Fibroblast of lung (primary cell): ENCODE results near the gene EXOSC1.

Experiments
- CTCF ChIP-seq, 2 donors: IDR thresholded peaks in 1 of 2; conservative IDR thresholded peaks in 1 of 2; 1 replicate in 1 of 2; 2 replicates in 1 of 2; pipeline ENCODE4 v1.5.1; 2011 to 2012; ENCODE audit warnings: low read length in 2 of 2, control low read depth in 1 of 2, inconsistent platforms in 1 of 2, low read depth in 1 of 2, mild to moderate bottlenecking in 1 of 2
- EZH2 ChIP-seq: IDR thresholded peaks from 2 replicates; pipeline ENCODE4 v1.5.1; 2012; ENCODE audit warnings: low read length, control low read depth, mild to moderate bottlenecking; ENCODE audit errors: missing control alignments

- TF ChIP-seq CTCF (conservative IDR thresholded peaks at IDR 0.05 in 1 of 2, IDR thresholded peaks at IDR 0.05 in 1 of 2; ENCODE audit: low read depth in 1 of 2, low read length in 2 of 2) = no peak
- TF ChIP-seq EZH2 = no peak
These were observed 18.1 kb downstream of the EXOSC1 start for GRCh38 chr10:97427571-97428179.
